Measurements from ENCODE around the gene ABHD8.

GRCh38 chr19:17346109-17346671 lies 43.0 kb upstream of the ABHD8 start:
- peak; percentile 94 to 96 for TF ChIP-seq CTCF (IDR thresholded peaks at IDR 0.05)
- TF ChIP-seq EP300 (IDR thresholded peaks at IDR 0.05) = no peak
- no peak for TF ChIP-seq POLR2A (IDR thresholded peaks at IDR 0.05)

Data from suprapubic skin (tissue), 3 donors.